Transverse colon (tissue), 4 donors: ENCODE data around the gene AHNAK. TPM values are rescaled to one million over a fixed set of nuclear protein-coding genes. Genes with fewer than 3 reads are reported as not detected.

Experiments
- DNase-seq: peaks from one replicate; pipeline ENCODE4 v3.0.0-alpha.2; 2019
- H3K27ac ChIP-seq, 4 donors: fragments of 200-600 bp; sonication (generic); 2 replicates each; pipeline ENCODE4 v1.5.1; 2016 to 2018; ENCODE audit warnings: inconsistent platforms in 4 of 4
- H3K27me3 ChIP-seq: fragments of 200-600 bp; sonication (generic); 2 replicates; pipeline ENCODE4 v1.5.1; 2017; ENCODE audit warnings: inconsistent platforms
- H3K36me3 ChIP-seq, 4 donors: fragments of 200-600 bp; sonication (generic); 2 replicates each; pipeline ENCODE4 v1.5.1; 2017 to 2019; ENCODE audit warnings: inconsistent platforms in 4 of 4
- H3K4me1 ChIP-seq, 4 donors: fragments of 200-600 bp; sonication (generic); 2 replicates each; pipeline ENCODE4 v1.5.1; 2017 to 2020; ENCODE audit warnings: inconsistent platforms in 4 of 4
- H3K4me3 ChIP-seq, 4 donors: fragments of 200-600 bp; sonication (generic); 1 replicate in 1 of 4; 2 replicates in 3 of 4; pipeline versions ENCODE4 v1.5.1 to v1.6.1; 2017 to 2019; ENCODE audit warnings: inconsistent platforms in 4 of 4
- H3K9me3 ChIP-seq, 2 donors: fragments of 200-600 bp; sonication (generic); 2 replicates each; pipeline ENCODE4 v1.5.1; 2017 to 2019; ENCODE audit warnings: inconsistent platforms in 2 of 2
- CTCF ChIP-seq, 5 experiments: fragments of 200-600 bp in 3 of 5; fragments of 450-650 bp in 2 of 5; sonication (generic) in 3 of 5; IDR thresholded peaks; 1 replicate in 2 of 5; 2 replicates in 3 of 5; pipeline ENCODE4 v1.5.1; 2016 to 2017; ENCODE audit warnings: antibody characterized with exemption in 5 of 5, inconsistent platforms in 3 of 5, mild to moderate bottlenecking in 2 of 5, moderate library complexity in 1 of 5
- EP300 ChIP-seq: sonication (generic); formaldehyde crosslinking; IDR thresholded peaks from one replicate; pipeline ENCODE4 v1.6.1; 2017; ENCODE audit warnings: antibody characterized with exemption, low read depth
- POLR2A ChIP-seq: fragments of 450-650 bp; IDR thresholded peaks from one replicate; pipeline ENCODE4 v1.6.1; 2016; ENCODE audit warnings: antibody characterized with exemption, mild to moderate bottlenecking, moderate library complexity
- POLR2AphosphoS5 ChIP-seq, 3 donors: sonication (generic); formaldehyde crosslinking; IDR thresholded peaks; one replicate each; pipeline ENCODE4 v1.6.1; 2016; ENCODE audit warnings: antibody characterized with exemption in 3 of 3
- WGBS, 2 donors: methylation state at CpG; one replicate each; pipeline ENCODE4 v1.1.5; 2018; ENCODE audit warnings: low coverage in 1 of 2; 5-methylcytosine and 5-hydroxymethylcytosine counted together
- in situ Hi-C, 4 donors: fragments of 200-750 bp; cut with MboI; loops; one replicate each; pipeline versions ENCODE4 v1.15.0 to v1.15.1; 2017; ENCODE audit warnings: low sequenced_read_pairs in 3 of 4, low pct_ligation_motif_present in 1 of 4, low pct_unique_long_range_greater_than_20kb in 1 of 4
- intact Hi-C: fragments of 100-400 bp; cut with DNase I; formaldehyde crosslinking; loops from one replicate; pipeline ENCODE4 v1.15.1; 2023; ENCODE audit warnings: low total_unique reads
- total RNA-seq, 4 donors: library from RNA; depleted of rRNA; stranded (reverse); fragments of >200 nt; gene quantifications; one replicate each; pipeline ENCODE4 v1.1.0, GENCODE V29; 2016

AHNAK gene
- total RNA-seq, 4 donors from 2014 or later, result 561 to 1,032 (median 742) TPM

GRCh38 chr11:62556108-62556874, 9.7 kb upstream of the AHNAK start:
- peak overlapping the region in 2 of 4 donors; percentile 0 to 6 for H3K4me3 ChIP-seq
- intact Hi-C loops, result no loop called here

GRCh38 chr11:62555464-62556107, 9.0 kb upstream of the AHNAK start:
- peak; percentile 74 for DNase-seq
- 0 to 10% methylated on average over 2 to 4 of the region's 4 CpGs for WGBS, 2 donors
- peak overlapping the region in 1 of 4 donors; percentile 6 for H3K4me3 ChIP-seq
- H3K36me3 ChIP-seq, result peaks cover 0 to 11% (median 3%) of the 10 kb centered on the region in 4 donors
- no peaks in the 10 kb centered on the region for H3K27me3 ChIP-seq
- TF ChIP-seq CTCF (IDR thresholded peaks at IDR 0.05) (no peak), POLR2A (no peak), EP300 (no peak), POLR2AphosphoS5 (IDR thresholded peaks at IDR 0.05) (peak in 2 of 3 donors; percentile 9 to 38)
- peaks cover 70 to 86% (median 80%) of the 10 kb centered on the region in 4 donors for H3K4me1 ChIP-seq
- in situ Hi-C loops (loop anchor here in 2 of 4 donors (10.0 kb wide), 1 partner anchor 131 kb away; no protein-coding TSS in a partner anchor), intact Hi-C loops (no loop called here)
- no peaks in the 10 kb centered on the region for H3K9me3 ChIP-seq
- peak overlapping the region; percentile 96 to 100 (median 97) for H3K27ac ChIP-seq

More at GRCh38 chr11:62556108-62556874, 9.7 kb upstream of the AHNAK start:
- in situ Hi-C loops, result loop anchor here in 2 of 4 donors (10.0 kb wide), 1 partner anchor 131 kb away; no protein-coding TSS in a partner anchor
- Histone ChIP-seq H3K27ac (peak overlapping the region; percentile 96 to 100 (median 97)), H3K4me1 (peaks cover 73 to 86% (median 79%) of the 10 kb centered on the region in 4 donors), H3K27me3 (no peaks in the 10 kb centered on the region), H3K9me3 (no peaks in the 10 kb centered on the region), H3K36me3 (peaks cover 0 to 11% (median 3%) of the 10 kb centered on the region in 4 donors)
- WGBS, 2 donors, result 3% methylated on average over 14 of the region's 14 CpGs; no CpG with 5 or more reads in 1 of the 2 donors
- TF ChIP-seq POLR2AphosphoS5 (IDR thresholded peaks at IDR 0.05), result peak; percentile 61 to 77 (median 75)
- no peak for TF ChIP-seq CTCF (IDR thresholded peaks at IDR 0.05)
- no peak for TF ChIP-seq EP300
- peak; percentile 31 for TF ChIP-seq POLR2A
- DNase-seq, result peak; percentile 90

- Histone ChIP-seq H3K36me3 (peaks cover 0 to 10% (median 3%) of the 10 kb centered on the region in 4 donors), H3K27me3 (no peaks in the 10 kb centered on the region), H3K4me1 (peaks cover 67 to 86% (median 83%) of the 10 kb centered on the region in 4 donors), H3K27ac (peak overlapping the region; percentile 96 to 100 (median 97)), H3K9me3 (no peaks in the 10 kb centered on the region), H3K4me3 (no peak overlapping the region)
- TF ChIP-seq POLR2AphosphoS5 (IDR thresholded peaks at IDR 0.05), result no peak
- TF ChIP-seq EP300, result no peak
- TF ChIP-seq CTCF (IDR thresholded peaks at IDR 0.05), result no peak
- no peak for TF ChIP-seq POLR2A
- in situ Hi-C loops (loop anchor here in 2 of 4 donors (10.0 kb wide), 1 partner anchor 130 kb away; no protein-coding TSS in a partner anchor), intact Hi-C loops (no loop called here)
- WGBS, 2 donors, result 40 to 45% methylated on average over 1 to 7 of the region's 7 CpGs
- peak; percentile 65 for DNase-seq
Observed at GRCh38 chr11:62554387-62555167, 8.0 kb upstream of the AHNAK start.
